BJ (cell line): ENCODE measurements around the gene ZDHHC13. TPM values are rescaled to one million over a fixed set of nuclear protein-coding genes. Genes with fewer than 3 reads are reported as not detected.

Experiments used
- CTCF ChIA-PET: fragments of 350-600 bp; formaldehyde crosslinking; extraction: SDS; loops from one replicate; lab custom pipeline; 2021; ENCODE audit warnings: antibody characterized with exemption, inconsistent platforms; lab: Yijun Ruan, JAX
- POLR2A ChIA-PET: fragments of 300-600 bp; sonication (Branson Sonifier 250); formaldehyde crosslinking; extraction: SDS; loops from one replicate; lab custom pipeline; 2021; ENCODE audit warnings: antibody characterized with exemption; lab: Charles Lee
- DNase-seq: peaks from one replicate; pipeline ENCODE4 v3.0.0-alpha.2; 2011; ENCODE audit warnings: low read depth
- H3K27me3 ChIP-seq: 2 replicates; pipeline ENCODE4 v1.6.0; 2011; ENCODE audit warnings: low read length; ENCODE audit not compliant: control insufficient read depth, insufficient read depth
- H3K36me3 ChIP-seq: 2 replicates; pipeline ENCODE4 v1.5.1; 2011; ENCODE audit warnings: low read length; ENCODE audit not compliant: control insufficient read depth, insufficient read depth
- H3K4me3 ChIP-seq: 2 replicates; pipeline ENCODE4 v1.5.1; 2011; ENCODE audit warnings: low read depth, mild to moderate bottlenecking, control low read depth, low read length
- CTCF ChIP-seq: IDR thresholded peaks from 2 replicates; pipeline ENCODE4 v1.5.1; 2011; ENCODE audit warnings: low read depth, mild to moderate bottlenecking, control low read depth, inconsistent platforms, low read length, moderate library complexity; ENCODE audit not compliant: insufficient read depth
- polyA plus RNA-seq: library from polyadenylated mRNA; depleted of rRNA; stranded (reverse); fragments of >200 nt; gene quantifications from 2 replicates; pipeline ENCODE4 v1.2.3, GENCODE V29; 2011

The ZDHHC13 gene
- polyA plus RNA-seq, 1 experiment, result 9.3 TPM

- TF ChIP-seq CTCF, result no peak
- H3K27me3 ChIP-seq, result no peaks in the 10 kb centered on the region
- DNase-seq, result no peak
- ChIA-PET CTCF (interaction anchor here (0.6 to 9.5 kb wide), 8 partner anchors 8 to 479 kb away, joined by 3 to 68 read pairs (median 7); partner anchors contain the start of genes MRGPRX2 and ZDHHC13), POLR2A (no interaction called here)
- no peaks in the 10 kb centered on the region for H3K36me3 ChIP-seq
- no peak overlapping the region for H3K4me3 ChIP-seq
Observed at GRCh38 chr11:19075636-19076035, 41.3 kb upstream of the ZDHHC13 start.

GRCh38 chr11:19076744-19077589 is 40.0 kb upstream of the ZDHHC13 start:
- H3K27me3 ChIP-seq, result no peaks in the 10 kb centered on the region
- ChIA-PET POLR2A (no interaction called here), CTCF (interaction anchor here (0.5 to 3.0 kb wide), 36 partner anchors 9 to 1350 kb away, joined by 3 to 11 read pairs (median 4); partner anchors contain the start of genes MRGPRX2 and ZDHHC13)
- H3K4me3 ChIP-seq, result no peak overlapping the region
- DNase-seq, result no peak
- TF ChIP-seq CTCF, result peak; percentile 99
- no peaks in the 10 kb centered on the region for H3K36me3 ChIP-seq

- ChIA-PET POLR2A (no interaction called here), CTCF (interaction anchor here (0.6 to 2.7 kb wide), 20 partner anchors 10 to 852 kb away, joined by 3 to 11 read pairs (median 5); partner anchors contain the start of genes MRGPRX2 and ZDHHC13)
- H3K27me3 ChIP-seq, result no peaks in the 10 kb centered on the region
- no peak overlapping the region for H3K4me3 ChIP-seq
- DNase-seq, result no peak
- no peak for TF ChIP-seq CTCF
- H3K36me3 ChIP-seq, result no peaks in the 10 kb centered on the region
Observed at GRCh38 chr11:19077965-19078364, 39.0 kb upstream of the ZDHHC13 start.

- POLR2A ChIA-PET, result interaction anchor here (0.6 kb wide), 2 partner anchors 51 to 1075 kb away, joined by 4 to 5 read pairs; no protein-coding TSS in a partner anchor
Observed at GRCh38 chr11:19079643-19080440, 37.1 kb upstream of the ZDHHC13 start.

More at GRCh38 chr11:19079643-19080440, 37.1 kb upstream of the ZDHHC13 start:
- peak; percentile 86 for DNase-seq
- Histone ChIP-seq H3K36me3 (no peaks in the 10 kb centered on the region), H3K4me3 (no peak overlapping the region), H3K27me3 (no peaks in the 10 kb centered on the region)
- CTCF ChIA-PET, result interaction anchor here (0.7 to 1.9 kb wide), 10 partner anchors 9 to 1432 kb away, joined by 3 to 9 read pairs (median 4); partner anchors contain the start of gene ZDHHC13
- TF ChIP-seq CTCF, result no peak
